ENCODE data around the gene ODR4.
A peak's percentile ranks its signal among the peaks of the same experiment; 100 is the strongest.

GRCh38 chr1:186375929-186376319 is 286 bp downstream of the ODR4 start:
- TF ChIP-seq POLR2A (IDR thresholded peaks at IDR 0.05) (peak in 1 of 2 donors; percentile 19), CTCF (IDR thresholded peaks at IDR 0.05 in 4 of 5, conservative IDR thresholded peaks at IDR 0.05 in 1 of 5) (no peak)

Measured in gastrocnemius medialis (tissue), 4 donors.